Activated gamma-delta T cell treated with Interleukin-2 at 50 U/mL for 16 hours (primary cell): Measurements from ENCODE around the gene KCNK10.

Experiments used
- DNase-seq: peaks from one replicate; pipeline ENCODE4 v3.0.0-alpha.2; 2020

The KCNK10 gene

DNA sequence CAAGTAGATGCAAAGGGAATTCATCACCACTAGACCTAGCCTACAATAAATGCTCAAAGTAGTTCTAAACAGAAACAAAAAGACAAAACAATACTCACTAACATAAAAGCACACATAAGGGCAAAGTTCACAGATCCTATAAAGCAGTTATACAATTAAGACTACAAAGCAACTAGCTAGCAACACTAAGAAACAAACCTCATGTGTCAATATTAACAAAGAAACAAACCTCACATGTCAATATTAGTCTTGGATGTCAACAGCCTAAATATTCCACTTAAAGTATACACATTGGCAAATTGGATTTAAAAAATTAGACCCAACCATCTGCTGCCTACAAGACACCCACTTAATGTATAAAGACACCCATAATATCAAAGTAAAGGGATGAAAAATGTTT, 152.7 kb downstream of the KCNK10 start:
- no peak for DNase-seq

DNA sequence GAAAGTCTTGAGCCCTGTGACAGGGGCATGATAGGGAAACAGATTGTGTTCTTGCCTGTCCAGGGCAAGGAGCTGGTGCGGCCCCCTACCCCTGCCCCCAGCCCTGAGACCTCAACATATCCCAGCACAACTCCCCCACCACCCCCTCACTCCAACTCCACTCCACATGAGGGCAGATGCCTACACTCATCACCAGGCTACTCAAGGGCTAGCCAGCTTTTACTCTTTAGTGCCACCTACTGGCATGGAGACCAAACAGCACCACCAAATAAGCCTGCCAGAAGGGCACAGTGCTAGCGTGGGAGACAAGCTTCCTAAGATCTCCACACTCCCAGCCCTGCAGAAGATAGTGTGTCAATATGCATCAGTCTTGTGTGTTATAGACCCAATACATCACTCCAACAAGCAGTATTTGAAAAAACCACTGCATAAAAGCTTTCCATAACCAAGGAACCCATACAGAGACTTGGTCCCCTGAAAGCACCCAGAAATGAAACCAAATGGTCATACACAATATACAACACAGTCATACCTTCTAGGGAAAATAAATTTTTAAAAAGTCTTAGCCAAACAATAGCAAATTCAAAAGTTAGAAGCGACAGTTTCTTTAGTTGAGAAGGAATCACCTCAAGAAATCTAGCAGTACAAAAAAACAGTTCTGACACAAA, 154.4 kb downstream of the KCNK10 start:
- DNase-seq: peak; percentile 49

DNA sequence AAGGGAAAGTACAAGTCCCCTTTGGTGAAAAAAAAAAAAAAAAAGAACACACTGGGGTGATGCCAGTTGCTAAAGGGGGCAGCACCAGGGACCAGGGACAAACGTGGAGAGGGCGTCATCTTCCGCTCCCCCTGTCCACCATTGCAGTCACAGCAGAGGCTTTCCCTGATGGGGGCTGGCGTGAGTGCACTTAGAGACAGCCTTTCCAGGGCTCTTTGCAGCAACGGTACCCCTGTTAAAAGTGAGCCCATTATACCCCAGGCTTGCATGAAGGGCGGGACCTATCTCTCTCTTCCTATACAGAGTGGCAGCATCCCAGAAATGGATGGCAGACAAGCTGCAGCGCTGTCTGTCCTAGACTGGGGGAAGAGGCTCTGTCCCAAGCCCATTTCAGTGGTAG, 155.0 kb downstream of the KCNK10 start:
- DNase-seq: no peak

DNA sequence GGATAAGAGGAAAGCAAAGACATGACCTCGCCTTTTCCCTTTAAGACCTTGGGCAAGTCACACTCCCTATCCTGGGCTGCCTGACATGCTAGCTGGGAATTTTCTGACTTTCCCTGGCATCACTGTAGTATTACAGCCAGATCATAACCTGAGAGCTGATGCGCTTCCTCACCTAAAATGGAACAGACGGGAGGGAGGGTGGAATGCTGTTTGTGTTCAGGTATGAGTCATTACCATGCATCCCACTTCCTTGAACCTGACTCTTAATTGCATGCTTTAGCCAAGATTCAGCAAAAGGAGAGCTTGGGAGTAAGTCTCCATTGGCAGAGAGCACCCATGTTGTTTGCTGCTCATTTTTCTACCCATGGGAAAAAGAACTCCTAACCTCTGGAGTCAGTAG, 156.5 kb downstream of the KCNK10 start:
- DNase-seq: no peak

DNA sequence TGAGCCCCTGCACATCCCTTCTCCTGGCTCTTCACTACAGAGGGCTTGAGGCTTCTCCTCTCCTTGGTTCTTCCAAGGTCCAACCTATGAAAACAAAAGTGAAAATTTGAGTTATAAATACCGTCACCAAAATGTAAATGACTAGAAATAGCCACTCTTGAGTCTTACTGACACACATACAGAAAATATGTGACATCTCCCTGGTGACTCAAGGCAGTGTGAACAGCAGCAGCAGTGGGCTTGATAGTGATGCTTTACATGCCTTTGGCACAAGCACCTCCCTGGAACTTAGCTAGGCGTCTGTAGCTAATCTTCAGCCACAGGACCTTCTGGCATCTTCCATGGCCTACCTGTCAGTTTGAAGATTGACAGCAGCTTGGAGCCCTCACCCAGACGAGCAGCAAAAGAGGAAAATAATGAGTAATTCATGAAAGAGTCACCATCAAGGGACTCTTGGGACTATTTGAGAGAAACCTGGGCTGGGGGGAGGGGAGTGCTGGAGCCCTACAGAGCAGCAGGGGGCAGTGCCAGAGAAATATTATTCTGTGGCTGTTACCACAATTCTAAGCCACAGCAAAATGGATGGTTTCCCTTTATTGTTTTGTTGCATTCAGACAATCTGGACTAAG, 158.0 kb downstream of the KCNK10 start:
- DNase-seq: no peak

DNA sequence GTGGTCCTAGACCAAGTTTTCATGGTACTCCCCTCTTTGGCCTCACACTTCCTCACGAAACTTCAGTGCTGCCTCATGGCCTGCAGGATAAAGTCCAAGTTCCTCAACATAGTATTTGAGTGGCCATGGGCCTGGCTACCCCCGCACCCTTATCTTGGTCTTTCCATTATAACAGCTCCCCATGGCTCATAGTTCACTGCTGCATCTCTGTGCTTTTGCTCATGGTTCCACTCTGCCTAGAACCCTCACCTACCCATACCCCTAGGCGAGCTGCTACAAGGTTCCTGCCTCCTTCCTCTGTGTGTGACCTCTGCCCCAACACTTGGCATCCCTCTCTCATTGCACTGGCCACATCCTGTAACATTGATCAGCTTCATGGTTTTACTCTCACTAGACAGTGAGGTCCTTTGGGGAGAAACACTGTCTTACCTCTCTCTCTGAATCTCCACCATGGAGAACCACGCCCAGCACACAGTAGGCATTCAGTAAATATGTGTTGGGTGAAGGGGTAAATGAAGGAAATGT, 159.3 kb downstream of the KCNK10 start:
- no peak for DNase-seq

DNA sequence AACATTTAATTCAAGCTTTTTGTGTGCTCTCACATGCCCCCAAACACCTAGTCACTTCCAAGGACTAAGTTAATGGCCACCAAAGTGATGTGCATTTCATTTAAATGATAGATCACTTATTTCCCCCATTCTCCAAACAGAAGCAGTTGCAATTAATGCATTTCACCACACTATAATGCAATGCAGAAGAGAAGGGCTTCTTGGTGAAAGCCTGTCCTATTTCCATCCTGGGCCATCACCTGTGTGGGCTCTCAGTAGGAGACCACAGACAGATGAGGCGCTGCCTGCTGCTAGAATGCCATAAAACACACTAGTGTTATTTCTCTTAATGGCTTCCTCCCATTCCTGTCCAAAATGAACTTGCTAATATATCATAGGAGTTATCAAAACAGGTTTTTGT, 166.9 kb downstream of the KCNK10 start:
- no peak for DNase-seq

DNA sequence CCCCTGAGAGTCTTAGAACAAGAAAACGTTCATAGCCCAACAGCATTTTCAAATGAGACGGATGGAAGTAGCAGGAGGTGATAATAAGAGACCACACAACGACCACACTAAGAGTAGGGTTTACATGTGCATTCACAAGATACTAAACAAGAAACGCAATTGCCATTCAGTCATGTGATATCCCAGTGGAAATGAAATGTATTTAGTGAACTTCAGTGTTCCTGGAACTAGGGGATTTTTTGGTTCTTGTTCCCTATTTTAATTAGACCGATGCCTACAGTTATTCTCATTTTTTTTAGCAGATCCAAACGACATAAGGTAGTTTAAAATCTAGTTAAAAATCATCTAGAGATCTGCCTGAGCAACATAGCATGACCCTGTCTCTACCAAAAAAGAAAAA, 168.1 kb downstream of the KCNK10 start:
- DNase-seq: no peak

DNA sequence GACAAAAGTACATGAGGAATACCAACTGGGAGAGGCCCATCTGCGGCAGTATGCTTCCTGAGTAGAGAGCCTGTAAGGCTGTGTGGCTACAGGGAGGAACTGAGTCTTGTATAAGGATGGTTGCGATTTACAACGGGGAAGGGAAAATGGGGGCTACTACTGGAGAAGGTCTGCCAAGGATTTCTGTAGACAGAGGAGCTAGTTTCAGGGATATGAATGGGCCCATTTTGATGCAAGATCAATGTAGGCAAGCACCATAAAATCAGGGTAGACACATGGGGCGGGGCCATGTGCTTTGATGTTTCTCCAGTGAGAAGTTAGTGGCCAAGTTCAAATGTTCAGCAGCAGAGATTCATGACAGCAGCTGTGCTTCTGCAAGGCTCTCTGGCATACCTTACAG, 168.7 kb downstream of the KCNK10 start:
- DNase-seq: no peak

DNA sequence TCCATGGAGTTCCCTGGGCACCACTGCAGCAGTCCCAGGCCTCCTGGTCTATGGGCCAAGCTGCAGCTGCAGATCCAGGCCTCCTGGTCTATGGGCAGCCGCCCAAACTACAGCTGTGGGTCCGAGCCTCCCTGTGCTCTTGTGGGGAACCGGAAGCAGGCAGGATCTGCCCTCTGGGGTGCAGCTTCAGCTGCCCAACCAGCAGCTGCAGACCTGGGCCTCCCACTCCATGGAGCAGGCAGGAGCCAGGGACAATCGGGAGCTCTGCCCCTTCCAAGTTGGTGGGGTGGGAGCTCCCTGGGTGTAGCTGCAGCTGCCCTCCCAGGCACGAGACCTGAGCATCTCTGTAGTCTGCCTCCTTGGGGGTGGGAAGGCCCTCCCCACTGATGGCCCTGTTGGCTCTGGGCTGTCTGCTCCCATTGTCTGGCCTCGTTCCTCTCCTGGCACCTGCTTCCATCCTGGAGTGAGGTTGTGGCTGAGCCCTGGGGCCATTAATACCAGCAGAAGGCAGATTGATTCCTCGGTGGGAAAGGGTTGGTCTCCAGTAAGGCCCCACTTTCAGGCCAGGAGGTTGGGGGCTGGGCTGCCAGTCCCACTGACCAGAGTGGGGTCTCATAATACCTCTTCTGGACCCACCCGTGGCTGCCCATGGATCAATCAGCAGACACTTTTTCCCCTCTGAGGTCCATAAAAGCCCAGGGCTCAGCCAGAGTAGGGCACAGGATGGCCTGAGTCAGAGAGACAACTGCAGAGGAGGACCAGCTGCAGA, 176.0 kb downstream of the KCNK10 start:
- DNase-seq: no peak

DNA sequence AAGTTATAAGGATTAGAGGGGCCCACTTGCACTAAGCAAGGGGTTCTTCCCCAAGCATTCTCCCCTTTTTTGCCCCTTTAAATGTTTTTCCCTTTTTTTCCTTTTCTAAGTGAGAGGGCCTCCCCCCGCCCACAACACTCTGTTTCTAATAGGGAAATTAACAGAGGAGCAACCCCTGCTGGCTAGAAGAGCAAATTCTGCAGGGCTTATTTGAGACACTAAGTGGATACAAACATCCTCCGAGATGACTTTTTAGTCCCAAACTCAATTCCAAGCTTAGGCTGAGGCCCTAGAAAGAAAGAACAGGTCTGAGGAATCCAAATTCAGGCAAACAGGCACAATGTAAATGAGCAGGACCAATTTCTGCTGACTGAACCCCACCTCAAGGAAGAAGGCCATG, 179.3 kb downstream of the KCNK10 start:
- DNase-seq: no peak

DNA sequence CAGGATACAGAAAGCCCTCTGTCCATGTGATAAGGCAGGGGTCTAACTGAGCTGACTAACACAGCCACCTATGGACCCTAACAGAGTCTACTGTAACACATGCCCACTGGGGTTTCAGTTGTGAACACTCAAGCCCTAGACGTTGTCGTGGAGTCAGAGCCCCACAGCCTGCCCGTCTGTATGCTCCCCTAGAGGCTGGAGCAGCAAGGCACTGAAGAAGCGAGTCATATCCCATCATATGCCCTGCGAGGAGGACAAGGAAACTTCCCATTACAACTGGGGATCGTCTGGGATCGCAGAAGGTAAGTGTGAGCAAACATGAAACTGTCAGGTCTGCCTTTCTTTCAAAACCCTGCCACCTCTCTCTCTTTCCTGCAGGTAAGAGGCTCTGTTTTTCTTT, 180.1 kb downstream of the KCNK10 start:
- DNase-seq: no peak

DNA sequence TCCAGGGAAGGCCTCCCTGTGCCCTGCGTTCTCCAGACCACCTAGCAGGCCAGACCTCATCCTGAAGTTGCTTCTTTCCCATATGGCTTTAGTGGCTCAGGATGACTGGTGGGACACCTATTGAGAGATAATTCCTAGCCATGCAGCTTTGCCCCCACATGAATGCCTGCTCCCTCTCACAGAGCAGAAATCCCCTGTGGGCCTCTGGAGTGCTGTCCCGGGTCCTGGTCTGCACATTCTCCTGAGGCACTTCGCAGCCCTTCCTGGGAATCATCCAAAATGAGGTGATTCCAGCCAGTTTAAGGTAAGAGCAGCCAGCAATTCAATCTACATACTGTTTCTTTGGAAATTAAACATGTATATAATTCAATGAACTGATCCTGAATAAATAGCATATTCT, 182.2 kb downstream of the KCNK10 start:
- DNase-seq: no peak

DNA sequence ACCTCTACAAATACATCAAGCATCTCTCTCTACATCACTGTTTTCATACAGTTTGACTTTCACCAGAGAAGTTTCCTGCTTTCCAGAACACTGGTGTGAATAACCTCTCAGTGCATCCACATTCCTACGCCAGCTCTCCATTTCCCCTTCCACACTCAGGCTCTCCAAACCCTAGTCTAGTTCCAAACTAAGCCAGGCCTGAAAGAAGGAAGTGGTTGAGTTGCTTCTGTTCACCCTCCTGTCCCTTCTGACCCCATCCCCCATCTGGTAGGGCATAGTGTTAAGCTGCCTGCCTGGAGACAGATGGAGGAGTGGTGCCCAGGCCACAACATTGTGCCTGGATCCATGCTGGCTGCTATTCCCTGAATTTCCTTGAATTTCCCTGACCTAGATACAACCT, 185.7 kb downstream of the KCNK10 start:
- DNase-seq: no peak
